Esophagus muscularis mucosa (tissue), 4 donors: ENCODE results near the gene AQP5. TPM values are rescaled to one million over a fixed set of nuclear protein-coding genes. Genes with fewer than 3 reads are reported as not detected.

ENCODE experiments used
- DNase-seq: peaks from one replicate; pipeline ENCODE4 v3.0.0-alpha.2; 2017; ENCODE audit errors: extremely low spot score
- H3K27ac ChIP-seq, 4 donors: fragments of 200-600 bp; sonication (generic); replicated peaks in 1 of 4; 1 replicate in 3 of 4; 2 replicates in 1 of 4; pipeline ENCODE4 v1.5.1; 2016 to 2019; ENCODE audit warnings: mild to moderate bottlenecking in 1 of 4
- H3K27me3 ChIP-seq, 4 donors: fragments of 200-600 bp; sonication (generic); one replicate each; pipeline versions ENCODE4 v1.5.1 to v1.6.0; 2016 to 2019
- H3K36me3 ChIP-seq, 4 donors: fragments of 200-600 bp; sonication (generic); one replicate each; pipeline ENCODE4 v1.5.1; 2016 to 2019
- H3K4me1 ChIP-seq, 4 donors: fragments of 200-600 bp; sonication (generic); one replicate each; pipeline ENCODE4 v1.5.1; 2016 to 2019
- H3K4me3 ChIP-seq, 4 donors: fragments of 200-600 bp; sonication (generic); 1 replicate in 2 of 4; 2 replicates in 2 of 4; pipeline ENCODE4 v1.5.1; 2016 to 2019; ENCODE audit warnings: mild to moderate bottlenecking in 4 of 4, moderate library complexity in 1 of 4
- H3K9me3 ChIP-seq, 4 donors: fragments of 200-600 bp; sonication (generic); 1 replicate in 3 of 4; 2 replicates in 1 of 4; pipeline ENCODE4 v1.5.1; 2016 to 2019
- CTCF ChIP-seq, 3 experiments: fragments of 200-600 bp in 2 of 3; fragments of 450-650 bp in 1 of 3; sonication (generic) in 2 of 3; IDR thresholded peaks; one replicate each; pipeline ENCODE4 v1.5.1; 2017 to 2019; ENCODE audit warnings: antibody characterized with exemption in 3 of 3, mild to moderate bottlenecking in 2 of 3, moderate library complexity in 1 of 3
- EP300 ChIP-seq: sonication (generic); formaldehyde crosslinking; IDR thresholded peaks from one replicate; pipeline ENCODE4 v1.6.1; 2017; ENCODE audit warnings: antibody characterized with exemption
- POLR2A ChIP-seq: fragments of 450-650 bp; IDR thresholded peaks from one replicate; pipeline ENCODE4 v1.6.1; 2017; ENCODE audit warnings: antibody characterized with exemption, moderate library complexity, mild to moderate bottlenecking, low read depth
- POLR2AphosphoS5 ChIP-seq, 2 donors: sonication (generic); formaldehyde crosslinking; IDR thresholded peaks; one replicate each; pipeline ENCODE4 v1.6.1; 2017; ENCODE audit warnings: antibody characterized with exemption in 2 of 2
- WGBS: methylation state at CpG from one replicate; pipeline ENCODE4 v1.1.5; 2018; 5-methylcytosine and 5-hydroxymethylcytosine counted together
- intact Hi-C: fragments of 100-400 bp; cut with DNase I; formaldehyde crosslinking; loops from one replicate; pipeline ENCODE4 v1.15.1; 2023
- total RNA-seq, 4 donors: library from RNA; depleted of rRNA; stranded (reverse); fragments of >200 nt; gene quantifications; one replicate each; pipeline versions ENCODE4 v1.1.0 to v1.2.1, GENCODE V29; 2016

The AQP5 gene
- total RNA-seq, 4 donors from 2014 or later, result 0.83 TPM; not detected in 3

- peaks cover 0 to 72% (median 18%) of the 10 kb centered on the region in 4 donors for H3K27me3 ChIP-seq
- 80% methylated on average over 1 of the region's 1 CpG for WGBS
- TF ChIP-seq POLR2AphosphoS5 (IDR thresholded peaks at IDR 0.05), result no peak
- no peak for TF ChIP-seq CTCF (IDR thresholded peaks at IDR 0.05)
- no peak for TF ChIP-seq POLR2A
- no peak for TF ChIP-seq EP300
- H3K36me3 ChIP-seq, result no peaks in the 10 kb centered on the region
- H3K27ac ChIP-seq, result no peak overlapping the region
- H3K9me3 ChIP-seq, result no peaks in the 10 kb centered on the region
- no peak overlapping the region for H3K4me3 ChIP-seq
- DNase-seq, result no peak
- peaks cover 0 to 10% (median 2%) of the 10 kb centered on the region in 4 donors for H3K4me1 ChIP-seq
- intact Hi-C loops, result no loop called here
Observed at GRCh38 chr12:49952391-49953055, 9.1 kb upstream of the AQP5 start.

- intact Hi-C loops, result no loop called here
- Histone ChIP-seq H3K27me3 (peaks cover 0 to 78% (median 18%) of the 10 kb centered on the region in 4 donors), H3K4me3 (no peak overlapping the region), H3K4me1 (peaks cover 0 to 10% (median 2%) of the 10 kb centered on the region in 4 donors), H3K27ac (no peak overlapping the region), H3K36me3 (no peaks in the 10 kb centered on the region), H3K9me3 (no peaks in the 10 kb centered on the region)
- DNase-seq, result no peak
- TF ChIP-seq CTCF (IDR thresholded peaks at IDR 0.05), result no peak
- TF ChIP-seq POLR2A, result no peak
- TF ChIP-seq POLR2AphosphoS5 (IDR thresholded peaks at IDR 0.05), result no peak
- no peak for TF ChIP-seq EP300
- 96% methylated on average over 3 of the region's 4 CpGs for WGBS
Observed at GRCh38 chr12:49953151-49953550, 8.5 kb upstream of the AQP5 start.

GRCh38 chr12:49953961-49954846, 7.5 kb upstream of the AQP5 start:
- WGBS, result 61% methylated on average over 15 of the region's 21 CpGs
- H3K4me1 ChIP-seq, result peaks cover 0 to 10% (median 2%) of the 10 kb centered on the region in 4 donors
- H3K27ac ChIP-seq, result no peak overlapping the region
- TF ChIP-seq CTCF (IDR thresholded peaks at IDR 0.05) (no peak), POLR2AphosphoS5 (IDR thresholded peaks at IDR 0.05) (no peak), POLR2A (no peak), EP300 (no peak)
- no peak overlapping the region for H3K4me3 ChIP-seq
- H3K36me3 ChIP-seq, result no peaks in the 10 kb centered on the region
- intact Hi-C loops, result no loop called here
- H3K27me3 ChIP-seq, result peaks cover 0 to 89% (median 22%) of the 10 kb centered on the region in 4 donors
- DNase-seq, result no peak
- H3K9me3 ChIP-seq, result no peaks in the 10 kb centered on the region

- WGBS, result 49% methylated on average over 7 of the region's 53 CpGs
Observed at GRCh38 chr12:49954863-49955830, 6.5 kb upstream of the AQP5 start.

More at GRCh38 chr12:49954863-49955830, 6.5 kb upstream of the AQP5 start:
- no peak for DNase-seq
- Histone ChIP-seq H3K27me3 (peaks cover 0 to 94% (median 29%) of the 10 kb centered on the region in 4 donors), H3K4me1 (peaks cover 0 to 10% (median 2%) of the 10 kb centered on the region in 4 donors), H3K27ac (no peak overlapping the region), H3K9me3 (no peaks in the 10 kb centered on the region), H3K36me3 (no peaks in the 10 kb centered on the region), H3K4me3 (no peak overlapping the region)
- TF ChIP-seq CTCF (IDR thresholded peaks at IDR 0.05) (no peak), POLR2AphosphoS5 (IDR thresholded peaks at IDR 0.05) (no peak), POLR2A (no peak), EP300 (no peak)
- intact Hi-C loops, result no loop called here
